MCF 10A (cell line): ENCODE measurements around the gene YTHDF1. TPM values are rescaled to one million over a fixed set of nuclear protein-coding genes. Genes with fewer than 3 reads are reported as not detected.

ENCODE experiments used
- Bru-seq: library from RNA; stranded (reverse); fragments of 400-500 nt; gene quantifications from one replicate; lab custom pipeline; 2021; lab: Mats Ljungman, UMichigan
- BruChase-seq, 2 experiments: library from RNA; stranded (reverse); fragments of 400-500 nt; gene quantifications; one replicate each; lab custom pipeline; 2021; lab: Mats Ljungman, UMichigan
- BruUV-seq: library from RNA; stranded (reverse); fragments of 400-500 nt; replicated peaks from 2 replicates; lab custom pipeline; 2021; lab: Mats Ljungman, UMichigan
- CTCF ChIA-PET: fragments of 300-600 bp; sonication (Branson Sonifier 250); formaldehyde crosslinking; extraction: SDS; loops from one replicate; lab custom pipeline; 2021; ENCODE audit warnings: antibody characterized with exemption, inconsistent platforms; lab: Yijun Ruan, JAX
- POLR2A ChIA-PET: fragments of 300-600, 350-650 bp; sonication (Branson Sonifier 250); formaldehyde crosslinking; extraction: SDS; loops from one replicate; lab custom pipeline; 2020; ENCODE audit warnings: antibody characterized with exemption, inconsistent platforms; lab: Yijun Ruan, JAX
- DNase-seq: peaks from one replicate; pipeline ENCODE4 v3.0.0-alpha.2; 2018; ENCODE audit not compliant: unreplicated experiment
- H3K27ac Mint-ChIP-seq: one replicate; pipeline ENCODE4 v1.8.0; 2022; ENCODE audit warnings: mild to moderate bottlenecking, low read depth, mixed read lengths; ENCODE audit not compliant: unreplicated experiment
- H3K27me3 Mint-ChIP-seq: one replicate; pipeline ENCODE4 v1.8.0; 2022; ENCODE audit warnings: mixed read lengths; ENCODE audit not compliant: insufficient read depth, unreplicated experiment
- H3K36me3 Mint-ChIP-seq: one replicate; pipeline ENCODE4 v1.8.0; 2022; ENCODE audit warnings: mild to moderate bottlenecking, moderate library complexity, mixed read lengths; ENCODE audit not compliant: insufficient read depth, unreplicated experiment
- H3K4me1 Mint-ChIP-seq: one replicate; pipeline ENCODE4 v1.8.0; 2022; ENCODE audit warnings: mixed read lengths; ENCODE audit not compliant: insufficient read depth, unreplicated experiment
- H3K4me3 Mint-ChIP-seq: one replicate; pipeline ENCODE4 v1.8.0; 2022; ENCODE audit warnings: mild to moderate bottlenecking, moderate library complexity, mixed read lengths; ENCODE audit not compliant: unreplicated experiment
- H3K9me3 Mint-ChIP-seq: one replicate; pipeline ENCODE4 v1.8.0; 2022; ENCODE audit warnings: mixed read lengths; ENCODE audit not compliant: unreplicated experiment
- CTCF ChIP-seq: fragments of 200-600 bp; IDR thresholded peaks from one replicate; pipeline ENCODE4 v1.8.0; 2022; ENCODE audit warnings: antibody characterized with exemption, mild to moderate bottlenecking; ENCODE audit not compliant: unreplicated experiment
- intact Hi-C: fragments of 100-400 bp; cut with micrococcal nuclease; formaldehyde crosslinking; loops from 2 replicates; pipeline ENCODE4 v1.14.1; 2022
- long read RNA-seq: library from polyadenylated mRNA; stranded (forward); transcript quantifications from one replicate; pipeline ENCODE4 v2.0.0, GENCODE V29; 2022
- total RNA-seq: library from RNA; stranded (reverse); gene quantifications from 2 replicates; pipeline ENCODE4 v1.2.3, GENCODE V29; 2022

YTHDF1 gene
- 47.1 and 49.5 TPM in 2 replicates for total RNA-seq
- percentile 86 among the genes with signal in this experiment for Bru-seq, nascent RNA
- BruChase-seq, experiment 1, labeled RNA remaining after a 6-hour chase, result percentile 85 among the genes with signal in this experiment
- BruChase-seq, experiment 2, labeled RNA remaining after a 2-hour chase, result percentile 95 among the genes with signal in this experiment
- long read RNA-seq, transcript YTHDF1-201 (4 exons, 747 nt), result minor isoform, 6 of 127 reads
- long read RNA-seq, transcript YTHDF1-202 (5 exons, 3,301 nt), result major isoform, 92 of 127 reads
- long read RNA-seq, partial matches to known transcripts, result 23 of 127 reads
- long read RNA-seq, other reads (novel, unspliced or antisense), result 6 of 127 reads

- peaks cover 35% of the 10 kb centered on the region for H3K4me1 Mint-ChIP-seq
- peaks cover 40% of the 10 kb centered on the region for H3K36me3 Mint-ChIP-seq
- CTCF ChIA-PET, result interaction anchor here (0.9 to 8.8 kb wide), 7 partner anchors 8 to 321 kb away, joined by 3 to 86 read pairs (median 5); partner anchors contain the start of gene PTK6
- intact Hi-C loops, result no loop called here
- peak within 1 kb of the TSS; percentile 92 for H3K27ac Mint-ChIP-seq
- peak within 1 kb of the TSS; percentile 91 for H3K4me3 Mint-ChIP-seq
- H3K9me3 Mint-ChIP-seq, result no peaks in the 10 kb centered on the region
- no peak for TF ChIP-seq CTCF
- BruUV-seq, result TSS peak; percentile 86
- POLR2A ChIA-PET, result interaction anchor here (0.6 to 2.0 kb wide), 15 partner anchors 9 to 649 kb away, joined by 3 to 17 read pairs (median 3); partner anchors contain the start of genes ARFGAP1, GMEB2 and TPD52L2
- DNase-seq, result peak; percentile 95
- peaks cover 17% of the 10 kb centered on the region for H3K27me3 Mint-ChIP-seq
Observed at GRCh38 chr20:63216041-63216848, at the start of gene YTHDF1. YTHDF1 (minus strand) TSS chr20:63216131; CDS start chr20:63215892, 239 bp downstream.

GRCh38 chr20:63264519-63264918 lies 48.6 kb upstream of the YTHDF1 start:
- peaks cover 7% of the 10 kb centered on the region for H3K36me3 Mint-ChIP-seq
- no peak for TF ChIP-seq CTCF
- peaks cover 45% of the 10 kb centered on the region for H3K27me3 Mint-ChIP-seq
- ChIA-PET POLR2A (interaction anchor here (0.8 kb wide), 1 partner anchor 49 kb away, joined by 3 read pairs; no protein-coding TSS in a partner anchor), CTCF (interaction anchor here (0.6 to 3.4 kb wide), 2 partner anchors 41 to 46 kb away, joined by 3 to 22 read pairs; no protein-coding TSS in a partner anchor)
- H3K27ac Mint-ChIP-seq, result no peak overlapping the region
- no peaks in the 10 kb centered on the region for H3K9me3 Mint-ChIP-seq
- no peaks in the 10 kb centered on the region for H3K4me1 Mint-ChIP-seq
- no peak overlapping the region for H3K4me3 Mint-ChIP-seq
- no TSS peak for BruUV-seq
- intact Hi-C loops, result no loop called here
- DNase-seq, result no peak

GRCh38 chr20:63264000-63264399 lies 48.1 kb upstream of the YTHDF1 start:
- POLR2A ChIA-PET, result interaction anchor here (0.8 kb wide), 1 partner anchor 49 kb away, joined by 3 read pairs; no protein-coding TSS in a partner anchor
- peaks cover 7% of the 10 kb centered on the region for H3K36me3 Mint-ChIP-seq
- no peak for DNase-seq
- H3K4me1 Mint-ChIP-seq, result no peaks in the 10 kb centered on the region
- TF ChIP-seq CTCF, result no peak
- peaks cover 45% of the 10 kb centered on the region for H3K27me3 Mint-ChIP-seq
- no peaks in the 10 kb centered on the region for H3K9me3 Mint-ChIP-seq
- H3K4me3 Mint-ChIP-seq, result no peak overlapping the region
- H3K27ac Mint-ChIP-seq, result no peak overlapping the region
- CTCF ChIA-PET, result interaction anchor here (0.6 to 3.4 kb wide), 3 partner anchors 29 to 46 kb away, joined by 3 to 22 read pairs (median 3); no protein-coding TSS in a partner anchor
- no TSS peak for BruUV-seq
- intact Hi-C loops, result no loop called here
